PFSK-1 (cell line): ENCODE results near the gene PARM1.

Experiments
- POLR2AphosphoS5 ChIP-seq: IDR thresholded peaks from 2 replicates; pipeline ENCODE4 v1.6.1; 2012; ENCODE audit warnings: low read depth, mild to moderate bottlenecking, control low read depth, low read length, moderate library complexity
- TAF1 ChIP-seq: IDR thresholded peaks from 2 replicates; pipeline ENCODE4 v1.6.1; 2012; ENCODE audit warnings: low read length, control low read depth, borderline replicate concordance; ENCODE audit not compliant: insufficient read depth
- TF ChIP-seq, protein P1 (sequence below), 2 experiments: IDR thresholded peaks; 2 replicates each; pipeline versions ENCODE4 v1.6.1 to v1.8.0; 2011 to 2012; ENCODE audit warnings: low read depth in 2 of 2, low read length in 2 of 2, control low read depth in 1 of 2, inconsistent platforms in 1 of 2, mild to moderate bottlenecking in 1 of 2, moderate library complexity in 1 of 2; ENCODE audit not compliant: insufficient read depth in 1 of 2

DNA sequence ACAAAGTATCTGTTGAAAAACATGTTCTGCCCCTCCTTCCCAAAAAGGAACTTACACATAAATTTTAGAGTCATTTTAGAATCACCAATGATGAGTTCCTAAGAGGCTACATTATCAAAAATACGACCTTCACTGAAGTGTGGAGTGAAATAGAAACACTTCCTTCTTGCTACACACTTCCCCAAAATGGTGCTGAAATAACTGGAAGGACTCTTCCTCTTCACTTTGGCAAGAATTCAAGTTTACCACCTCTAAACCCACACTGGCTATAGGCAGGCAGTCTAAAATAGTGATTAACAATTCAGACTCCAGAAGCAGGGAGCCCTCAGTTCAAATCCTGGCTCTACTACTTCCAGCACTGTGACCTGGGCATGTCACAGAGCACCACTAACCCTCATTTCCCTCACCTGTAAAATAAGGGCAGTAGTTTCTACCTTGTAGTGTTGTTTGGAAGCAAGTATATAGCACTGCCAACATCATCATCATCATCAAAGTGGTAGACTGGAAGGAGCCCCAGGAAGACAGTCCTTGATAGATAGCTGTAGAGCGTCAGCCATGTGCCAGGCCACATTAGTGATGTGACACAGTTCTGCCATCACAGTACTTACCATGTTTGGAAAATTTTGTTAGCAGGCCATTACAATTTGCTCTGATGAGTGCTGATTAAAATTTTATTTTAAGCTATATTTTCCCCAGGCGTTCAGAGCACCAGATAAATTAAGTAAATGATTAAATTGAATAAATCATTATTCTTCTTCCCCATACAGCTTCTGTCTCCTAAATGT is 103.3 kb downstream of the PARM1 start:
- TF ChIP-seq, protein P1, sequence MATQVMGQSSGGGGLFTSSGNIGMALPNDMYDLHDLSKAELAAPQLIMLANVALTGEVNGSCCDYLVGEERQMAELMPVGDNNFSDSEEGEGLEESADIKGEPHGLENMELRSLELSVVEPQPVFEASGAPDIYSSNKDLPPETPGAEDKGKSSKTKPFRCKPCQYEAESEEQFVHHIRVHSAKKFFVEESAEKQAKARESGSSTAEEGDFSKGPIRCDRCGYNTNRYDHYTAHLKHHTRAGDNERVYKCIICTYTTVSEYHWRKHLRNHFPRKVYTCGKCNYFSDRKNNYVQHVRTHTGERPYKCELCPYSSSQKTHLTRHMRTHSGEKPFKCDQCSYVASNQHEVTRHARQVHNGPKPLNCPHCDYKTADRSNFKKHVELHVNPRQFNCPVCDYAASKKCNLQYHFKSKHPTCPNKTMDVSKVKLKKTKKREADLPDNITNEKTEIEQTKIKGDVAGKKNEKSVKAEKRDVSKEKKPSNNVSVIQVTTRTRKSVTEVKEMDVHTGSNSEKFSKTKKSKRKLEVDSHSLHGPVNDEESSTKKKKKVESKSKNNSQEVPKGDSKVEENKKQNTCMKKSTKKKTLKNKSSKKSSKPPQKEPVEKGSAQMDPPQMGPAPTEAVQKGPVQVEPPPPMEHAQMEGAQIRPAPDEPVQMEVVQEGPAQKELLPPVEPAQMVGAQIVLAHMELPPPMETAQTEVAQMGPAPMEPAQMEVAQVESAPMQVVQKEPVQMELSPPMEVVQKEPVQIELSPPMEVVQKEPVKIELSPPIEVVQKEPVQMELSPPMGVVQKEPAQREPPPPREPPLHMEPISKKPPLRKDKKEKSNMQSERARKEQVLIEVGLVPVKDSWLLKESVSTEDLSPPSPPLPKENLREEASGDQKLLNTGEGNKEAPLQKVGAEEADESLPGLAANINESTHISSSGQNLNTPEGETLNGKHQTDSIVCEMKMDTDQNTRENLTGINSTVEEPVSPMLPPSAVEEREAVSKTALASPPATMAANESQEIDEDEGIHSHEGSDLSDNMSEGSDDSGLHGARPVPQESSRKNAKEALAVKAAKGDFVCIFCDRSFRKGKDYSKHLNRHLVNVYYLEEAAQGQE (IDR thresholded peaks at IDR 0.05; ENCODE audit: insufficient read depth in 1 of 2, low read depth in 2 of 2, low read length in 2 of 2), result no peak
- TF ChIP-seq POLR2AphosphoS5, result no peak
- no peak for TF ChIP-seq TAF1
